HEK293 (cell line): ENCODE data around the gene HES7.

ENCODE experiments used
- IKZF3 ChIP-seq: fragments of 450-650 bp; IDR thresholded peaks from 2 replicates; pipeline ENCODE4 v1.5.0; 2018; ENCODE audit warnings: missing biosample characterization, mild to moderate bottlenecking, missing genetic modification characterization, moderate library complexity
- KLF1 ChIP-seq: fragments of 450-650 bp; formaldehyde crosslinking; IDR thresholded peaks from 2 replicates; pipeline ENCODE4 v1.5.1; 2016; ENCODE audit warnings: missing biosample characterization, missing genetic modification characterization
- KLF8 ChIP-seq: fragments of 450-650 bp; formaldehyde crosslinking; IDR thresholded peaks from 2 replicates; pipeline ENCODE4 v1.5.1; 2016; ENCODE audit warnings: missing biosample characterization, missing genetic modification characterization
- KLF9 ChIP-seq: fragments of 450-650 bp; formaldehyde crosslinking; IDR thresholded peaks from 2 replicates; pipeline ENCODE4 v1.5.1; 2016; ENCODE audit warnings: missing biosample characterization, missing genetic modification characterization, low read depth
- PATZ1 ChIP-seq: fragments of 450-650 bp; formaldehyde crosslinking; IDR thresholded peaks from 2 replicates; pipeline ENCODE4 v1.5.1; 2016; ENCODE audit warnings: missing biosample characterization, missing genetic modification characterization
- ZBTB21 ChIP-seq: fragments of 450-650 bp; formaldehyde crosslinking; IDR thresholded peaks from 2 replicates; pipeline ENCODE4 v1.5.1; 2017; ENCODE audit warnings: missing biosample characterization, missing genetic modification characterization
- ZBTB8A ChIP-seq: fragments of 450-650 bp; formaldehyde crosslinking; IDR thresholded peaks from 2 replicates; pipeline ENCODE4 v1.5.1; 2016; ENCODE audit warnings: missing biosample characterization, missing genetic modification characterization
- ZFP37 ChIP-seq: fragments of 450-650 bp; formaldehyde crosslinking; IDR thresholded peaks from 2 replicates; pipeline ENCODE4 v1.5.1; 2016; ENCODE audit warnings: missing biosample characterization, missing genetic modification characterization
- ZNF138 ChIP-seq: fragments of 450-650 bp; formaldehyde crosslinking; IDR thresholded peaks from 2 replicates; pipeline ENCODE4 v1.5.1; 2016; ENCODE audit warnings: missing biosample characterization, missing genetic modification characterization, borderline replicate concordance
- ZNF37A ChIP-seq: fragments of 450-650 bp; IDR thresholded peaks from 2 replicates; pipeline ENCODE4 v1.5.1; 2018; ENCODE audit warnings: missing biosample characterization, missing genetic modification characterization
- ZNF449 ChIP-seq: fragments of 450-650 bp; formaldehyde crosslinking; IDR thresholded peaks from 2 replicates; pipeline ENCODE4 v1.5.1; 2017; ENCODE audit warnings: missing biosample characterization, mild to moderate bottlenecking, missing genetic modification characterization, moderate library complexity
- ZNF624 ChIP-seq: fragments of 450-650 bp; formaldehyde crosslinking; IDR thresholded peaks from 2 replicates; pipeline ENCODE4 v1.5.1; 2017; ENCODE audit warnings: missing biosample characterization, missing genetic modification characterization
- ZNF626 ChIP-seq: fragments of 450-650 bp; sonication (Bioruptor Pico); formaldehyde crosslinking; IDR thresholded peaks from 2 replicates; pipeline ENCODE4 v1.5.1; 2018; ENCODE audit warnings: missing biosample characterization, missing genetic modification characterization, inconsistent platforms
- ZNF629 ChIP-seq: fragments of 450-650 bp; formaldehyde crosslinking; IDR thresholded peaks from 2 replicates; pipeline ENCODE4 v1.5.1; 2017; ENCODE audit warnings: missing biosample characterization, missing genetic modification characterization
- ZNF660 ChIP-seq: fragments of 450-650 bp; IDR thresholded peaks from 2 replicates; pipeline ENCODE4 v1.5.1; 2018; ENCODE audit warnings: missing biosample characterization, mild to moderate bottlenecking, missing genetic modification characterization
- ZNF692 ChIP-seq: fragments of 450-650 bp; formaldehyde crosslinking; IDR thresholded peaks from 2 replicates; pipeline ENCODE4 v1.5.1; 2016; ENCODE audit warnings: missing biosample characterization, missing genetic modification characterization
- ZNF843 ChIP-seq: fragments of 450-650 bp; formaldehyde crosslinking; IDR thresholded peaks from 2 replicates; pipeline ENCODE4 v1.5.1; 2016; ENCODE audit warnings: missing biosample characterization, missing genetic modification characterization
- ZSCAN18 ChIP-seq: fragments of 450-650 bp; formaldehyde crosslinking; IDR thresholded peaks from 2 replicates; pipeline ENCODE4 v1.5.1; 2016; ENCODE audit warnings: missing biosample characterization, missing genetic modification characterization
- TF ChIP-seq, protein P1 (sequence below): fragments of 450-650 bp; formaldehyde crosslinking; IDR thresholded peaks from 2 replicates; pipeline ENCODE4 v1.5.1; 2016; ENCODE audit warnings: missing biosample characterization, missing genetic modification characterization
- TF ChIP-seq, protein P2 (sequence below): fragments of 450-650 bp; formaldehyde crosslinking; IDR thresholded peaks from 2 replicates; pipeline ENCODE4 v1.5.1; 2016; ENCODE audit warnings: missing biosample characterization, missing genetic modification characterization

Gene HES7

DNA sequence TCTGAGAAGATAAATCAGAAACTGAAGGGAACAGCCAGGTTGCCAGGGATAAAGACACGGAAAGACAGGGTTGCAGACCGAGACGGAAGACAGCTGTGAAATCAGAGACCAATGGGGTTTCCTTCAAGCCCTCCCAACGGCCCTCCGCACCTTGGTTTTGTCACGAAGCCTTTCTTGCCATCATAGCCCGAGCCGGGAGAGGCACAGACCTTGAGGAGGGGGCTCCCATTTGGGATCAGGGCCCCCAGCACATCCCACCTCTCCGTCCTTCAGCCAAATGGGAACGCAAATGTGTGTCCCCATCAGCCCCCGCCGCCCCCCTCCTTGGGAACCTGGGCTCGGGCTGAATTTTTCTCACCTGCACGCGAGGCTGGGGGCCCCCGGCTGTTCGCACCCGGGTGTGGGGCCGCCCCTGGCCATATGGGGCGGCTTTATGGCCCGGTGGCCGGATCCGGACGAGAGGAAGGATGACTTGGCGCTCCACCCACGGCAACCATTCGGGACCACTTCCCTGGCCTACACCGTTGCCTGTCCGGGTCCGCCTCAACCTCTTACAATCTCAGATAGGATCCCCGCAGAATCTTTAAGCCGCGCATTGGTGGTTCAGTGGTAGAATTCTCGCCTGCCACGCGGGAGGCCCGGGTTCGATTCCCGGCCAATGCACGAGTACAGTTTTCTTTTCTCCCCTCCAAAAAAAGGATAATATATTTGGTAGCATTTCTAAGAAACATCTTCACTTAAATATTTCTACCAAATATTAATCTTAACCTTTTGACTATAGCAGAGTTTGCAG lies 1.4 kb upstream of the HES7 start (continued):
- TF ChIP-seq ZNF449 (tag by site-specific recombination) (peak; percentile 65; the same call in 1 of the 2 replicates), IKZF3 (tag by site-specific recombination) (peak; percentile 3; the same call in 1 of the 2 replicates), KLF1 (0 out of 2 replicates have a peak, but pooled peaks have one; percentile 28), KLF8 (tag by site-specific recombination) (peak; percentile 68; the same call in 1 of the 2 replicates), ZNF692 (tag by site-specific recombination) (peak; percentile 63), ZNF843 (0 out of 2 replicates have a peak, but pooled peaks have one; percentile 14), ZNF138 (tag by site-specific recombination) (no peak), ZNF624 (tag by site-specific recombination) (0 out of 2 replicates have a peak, but pooled peaks have one; percentile 83), ZFP37 (tag by site-specific recombination) (peak; percentile 41; the same call in 1 of the 2 replicates), KLF9 (peak; percentile 12; the same call in 1 of the 2 replicates), ZNF37A (tag by site-specific recombination) (0 out of 2 replicates have a peak, but pooled peaks have one; percentile 26), ZSCAN18 (tag by site-specific recombination) (no peak), ZNF660 (peak; percentile 97), ZBTB8A (tag by site-specific recombination) (peak; percentile 46), ZBTB21 (tag by site-specific recombination) (0 out of 2 replicates have a peak, but pooled peaks have one; percentile 45), ZNF626 (tag by site-specific recombination) (no peak), ZNF629 (tag by site-specific recombination) (peak; percentile 30), PATZ1 (tag by site-specific recombination) (peak; percentile 23)
- TF ChIP-seq, protein P1, sequence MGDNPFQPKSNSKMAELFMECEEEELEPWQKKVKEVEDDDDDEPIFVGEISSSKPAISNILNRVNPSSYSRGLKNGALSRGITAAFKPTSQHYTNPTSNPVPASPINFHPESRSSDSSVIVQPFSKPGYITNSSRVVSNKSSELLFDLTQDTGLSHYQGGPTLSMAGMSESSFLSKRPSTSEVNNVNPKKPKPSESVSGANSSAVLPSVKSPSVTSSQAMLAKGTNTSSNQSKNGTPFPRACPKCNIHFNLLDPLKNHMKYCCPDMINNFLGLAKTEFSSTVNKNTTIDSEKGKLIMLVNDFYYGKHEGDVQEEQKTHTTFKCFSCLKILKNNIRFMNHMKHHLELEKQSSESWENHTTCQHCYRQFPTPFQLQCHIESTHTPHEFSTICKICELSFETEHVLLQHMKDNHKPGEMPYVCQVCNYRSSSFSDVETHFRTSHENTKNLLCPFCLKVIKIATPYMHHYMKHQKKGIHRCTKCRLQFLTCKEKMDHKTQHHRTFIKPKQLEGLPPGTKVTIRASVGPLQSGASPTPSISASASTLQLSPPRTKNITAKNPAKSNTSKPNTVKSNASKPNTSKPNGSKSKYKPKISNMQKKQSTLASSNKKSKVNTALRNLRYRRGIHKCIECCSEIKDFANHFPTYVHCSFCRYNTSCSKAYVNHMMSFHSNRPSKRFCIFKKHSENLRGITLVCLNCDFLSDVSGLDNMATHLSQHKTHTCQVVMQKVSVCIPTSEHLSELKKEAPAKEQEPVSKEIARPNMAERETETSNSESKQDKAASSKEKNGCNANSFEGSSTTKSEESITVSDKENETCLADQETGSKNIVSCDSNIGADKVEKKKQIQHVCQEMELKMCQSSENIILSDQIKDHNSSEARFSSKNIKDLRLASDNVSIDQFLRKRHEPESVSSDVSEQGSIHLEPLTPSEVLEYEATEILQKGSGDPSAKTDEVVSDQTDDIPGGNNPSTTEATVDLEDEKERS (tag by site-specific recombination), result 0 out of 2 replicates have a peak, but pooled peaks have one; percentile 19
- TF ChIP-seq, protein P2, sequence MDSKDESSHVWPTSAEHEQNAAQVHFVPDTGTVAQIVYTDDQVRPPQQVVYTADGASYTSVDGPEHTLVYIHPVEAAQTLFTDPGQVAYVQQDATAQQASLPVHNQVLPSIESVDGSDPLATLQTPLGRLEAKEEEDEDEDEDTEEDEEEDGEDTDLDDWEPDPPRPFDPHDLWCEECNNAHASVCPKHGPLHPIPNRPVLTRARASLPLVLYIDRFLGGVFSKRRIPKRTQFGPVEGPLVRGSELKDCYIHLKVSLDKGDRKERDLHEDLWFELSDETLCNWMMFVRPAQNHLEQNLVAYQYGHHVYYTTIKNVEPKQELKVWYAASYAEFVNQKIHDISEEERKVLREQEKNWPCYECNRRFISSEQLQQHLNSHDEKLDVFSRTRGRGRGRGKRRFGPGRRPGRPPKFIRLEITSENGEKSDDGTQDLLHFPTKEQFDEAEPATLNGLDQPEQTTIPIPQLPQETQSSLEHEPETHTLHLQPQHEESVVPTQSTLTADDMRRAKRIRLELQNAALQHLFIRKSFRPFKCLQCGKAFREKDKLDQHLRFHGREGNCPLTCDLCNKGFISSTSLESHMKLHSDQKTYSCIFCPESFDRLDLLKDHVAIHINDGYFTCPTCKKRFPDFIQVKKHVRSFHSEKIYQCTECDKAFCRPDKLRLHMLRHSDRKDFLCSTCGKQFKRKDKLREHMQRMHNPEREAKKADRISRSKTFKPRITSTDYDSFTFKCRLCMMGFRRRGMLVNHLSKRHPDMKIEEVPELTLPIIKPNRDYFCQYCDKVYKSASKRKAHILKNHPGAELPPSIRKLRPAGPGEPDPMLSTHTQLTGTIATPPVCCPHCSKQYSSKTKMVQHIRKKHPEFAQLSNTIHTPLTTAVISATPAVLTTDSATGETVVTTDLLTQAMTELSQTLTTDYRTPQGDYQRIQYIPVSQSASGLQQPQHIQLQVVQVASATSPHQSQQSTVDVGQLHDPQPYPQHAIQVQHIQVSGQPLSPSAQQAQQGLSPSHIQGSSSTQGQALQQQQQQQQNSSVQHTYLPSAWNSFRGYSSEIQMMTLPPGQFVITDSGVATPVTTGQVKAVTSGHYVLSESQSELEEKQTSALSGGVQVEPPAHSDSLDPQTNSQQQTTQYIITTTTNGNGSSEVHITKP (tag by site-specific recombination), result no peak
